Adrenal gland (tissue), 12 donors: ENCODE data around the gene PLIN5. TPM values are rescaled to one million over a fixed set of nuclear protein-coding genes. Genes with fewer than 3 reads are reported as not detected.

Experiments used
- DNase-seq, 7 donors: peaks; one replicate each; pipeline ENCODE4 v3.0.0-alpha.2; 2019 to 2020
- H3K27ac ChIP-seq, 5 donors: fragments of 200-600 bp; sonication (generic) in 4 of 5; 1 replicate in 3 of 5; 2 replicates in 2 of 5; pipeline versions ENCODE4 v1.5.1 to v1.8.0; 2016 to 2020; ENCODE audit warnings: mild to moderate bottlenecking in 1 of 5
- H3K27me3 ChIP-seq: fragments of 200-600 bp; 2 replicates; pipeline ENCODE4 v1.8.0; 2021
- H3K36me3 ChIP-seq, 2 donors: fragments of 200-600 bp; replicated peaks in 1 of 2; 1 replicate in 1 of 2; 2 replicates in 1 of 2; pipeline versions ENCODE4 v1.5.1 to v1.8.0; 2018 to 2022
- H3K4me1 ChIP-seq, 2 donors: fragments of 200-600 bp; replicated peaks in 1 of 2; 1 replicate in 1 of 2; 2 replicates in 1 of 2; pipeline versions ENCODE4 v1.5.1 to v1.8.0; 2018 to 2021
- H3K4me3 ChIP-seq, 4 donors: fragments of 200-600 bp; sonication (generic) in 3 of 4; one replicate each; pipeline ENCODE4 v1.5.1; 2016 to 2018
- H3K9me3 ChIP-seq, 3 donors: fragments of 200-600 bp; sonication (generic) in 1 of 3; replicated peaks in 1 of 3; 1 replicate in 2 of 3; 2 replicates in 1 of 3; pipeline versions ENCODE4 v1.5.1 to v1.8.0; 2016 to 2021
- POLR2A ChIP-seq, 2 donors: fragments of 450-650 bp; IDR thresholded peaks; one replicate each; pipeline ENCODE4 v1.6.1; 2017; ENCODE audit warnings: antibody characterized with exemption in 2 of 2, mild to moderate bottlenecking in 2 of 2, moderate library complexity in 1 of 2
- WGBS, 4 donors: extraction: QIAGEN DNeasy Blood & Tissue Kit in 2 of 4; methylation state at CpG; one replicate each; pipeline versions ENCODE4 v1.1.5 to v1.1.7; 2013 to 2017; 5-methylcytosine and 5-hydroxymethylcytosine counted together
- intact Hi-C, 2 donors: fragments of 100-400 bp; cut with DNase I; formaldehyde crosslinking; loops; one replicate each; pipeline versions ENCODE4 v1.14.1 to v1.15.0; 2022 to 2023
- polyA plus RNA-seq, 3 donors: library from polyadenylated mRNA; stranded (reverse); fragments of 200-250 nt in 2 of 3; fragments of 350-450 nt in 1 of 3; fragmentation: Illumina TruSeq in 1 of 3; extraction: RNeasy Lipid Tissue Mini Kit (QIAGEN cat#74804) in 1 of 3; gene quantifications; one replicate each; pipeline ENCODE4 v1.2.3, GENCODE V29; 2013 to 2014
- total RNA-seq, 9 donors: library from RNA; depleted of rRNA in 4 of 9; stranded (reverse); fragments of >200 nt in 4 of 9; fragments of 120-200 nt in 1 of 9; fragmentation: NEBNext Ultra II Directional in 1 of 9; extraction: Animal tissue kit (Norgen Biotek cat#: 25700) in 1 of 9; gene quantifications; one replicate each; pipeline versions ENCODE4 v1.1.0 to v1.2.4, GENCODE V29; 2013 to 2023
- TF ChIP-seq, protein P1 (sequence below), 6 experiments: fragments of 450-650 bp in 4 of 6; fragments of 200-600 bp in 2 of 6; sonication (generic) in 1 of 6; IDR thresholded peaks; 1 replicate in 5 of 6; 2 replicates in 1 of 6; pipeline versions ENCODE4 v1.5.1 to v1.8.0; 2016 to 2021; ENCODE audit warnings: antibody characterized with exemption in 6 of 6, mild to moderate bottlenecking in 2 of 6, moderate library complexity in 1 of 6
- donor health status: healthy with polysubstance abuse.
- donor health status: Bipolar disorder and iron deficiency.
- donor health status: DM: yes; HTN: yes; CAD: no.
- donor health status: DM: no; HTN: no; CAD: no.
- donor health status: DM: no; HTN: no; CAD: no.
- donor health status: DM: yes; HTN: yes; CAD: no.

The PLIN5 gene
- total and polyA plus RNA-seq, 12 donors, result 0.57 to 47.6 (median 7.2) TPM

DNA sequence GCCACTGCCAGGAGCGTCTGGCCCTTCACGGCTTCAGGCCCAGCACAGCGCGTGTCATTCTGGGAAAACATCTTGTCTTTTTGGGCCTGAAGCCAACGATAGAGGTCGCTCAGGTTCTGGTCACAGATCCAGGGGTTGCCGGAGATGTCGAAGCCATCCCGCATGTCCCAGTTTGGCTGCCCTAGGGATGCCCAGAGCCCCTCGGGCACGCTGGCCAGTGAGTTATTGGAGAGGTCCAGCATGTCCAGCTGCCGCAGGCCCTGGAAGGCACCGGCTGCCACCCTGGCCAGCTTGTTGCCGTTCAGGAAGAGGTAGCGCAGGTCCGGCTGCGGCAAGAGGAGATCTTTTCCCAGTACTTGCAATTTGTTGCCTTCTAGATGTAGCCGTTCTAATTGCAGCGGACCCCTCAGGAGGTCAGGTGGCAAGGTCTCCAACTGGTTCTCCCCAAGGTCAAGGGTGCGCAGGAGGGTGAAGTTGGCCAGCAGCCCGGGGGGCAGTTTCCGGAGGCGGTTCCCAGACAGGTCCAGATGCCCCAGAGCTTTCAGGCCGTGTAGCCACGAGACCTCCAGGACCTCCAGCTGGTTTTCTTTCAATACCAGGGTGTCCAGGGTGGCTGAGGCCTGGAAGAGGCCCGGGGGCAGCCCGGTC is 3.1 kb upstream of the PLIN5 start:
- no peaks in the 10 kb centered on the region for H3K36me3 ChIP-seq
- H3K4me3 ChIP-seq, result no peak overlapping the region
- peaks cover 0 to 4% (median 0%) of the 10 kb centered on the region in 3 donors for H3K9me3 ChIP-seq
- TF ChIP-seq POLR2A (IDR thresholded peaks at IDR 0.05), result no peak
- TF ChIP-seq, protein P1, sequence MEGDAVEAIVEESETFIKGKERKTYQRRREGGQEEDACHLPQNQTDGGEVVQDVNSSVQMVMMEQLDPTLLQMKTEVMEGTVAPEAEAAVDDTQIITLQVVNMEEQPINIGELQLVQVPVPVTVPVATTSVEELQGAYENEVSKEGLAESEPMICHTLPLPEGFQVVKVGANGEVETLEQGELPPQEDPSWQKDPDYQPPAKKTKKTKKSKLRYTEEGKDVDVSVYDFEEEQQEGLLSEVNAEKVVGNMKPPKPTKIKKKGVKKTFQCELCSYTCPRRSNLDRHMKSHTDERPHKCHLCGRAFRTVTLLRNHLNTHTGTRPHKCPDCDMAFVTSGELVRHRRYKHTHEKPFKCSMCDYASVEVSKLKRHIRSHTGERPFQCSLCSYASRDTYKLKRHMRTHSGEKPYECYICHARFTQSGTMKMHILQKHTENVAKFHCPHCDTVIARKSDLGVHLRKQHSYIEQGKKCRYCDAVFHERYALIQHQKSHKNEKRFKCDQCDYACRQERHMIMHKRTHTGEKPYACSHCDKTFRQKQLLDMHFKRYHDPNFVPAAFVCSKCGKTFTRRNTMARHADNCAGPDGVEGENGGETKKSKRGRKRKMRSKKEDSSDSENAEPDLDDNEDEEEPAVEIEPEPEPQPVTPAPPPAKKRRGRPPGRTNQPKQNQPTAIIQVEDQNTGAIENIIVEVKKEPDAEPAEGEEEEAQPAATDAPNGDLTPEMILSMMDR (IDR thresholded peaks at IDR 0.05), result no peak
- peak in 1 of 7 donors; percentile 20 for DNase-seq
- H3K27me3 ChIP-seq, result no peaks in the 10 kb centered on the region
- H3K4me1 ChIP-seq, result peaks cover 11 to 30% of the 10 kb centered on the region in 2 donors
- H3K27ac ChIP-seq, result no peak overlapping the region
- WGBS, 4 donors, result 61 to 100% (median 67%) methylated on average over 3 to 27 of the region's 27 CpGs
- intact Hi-C loops, result no loop called here

DNA sequence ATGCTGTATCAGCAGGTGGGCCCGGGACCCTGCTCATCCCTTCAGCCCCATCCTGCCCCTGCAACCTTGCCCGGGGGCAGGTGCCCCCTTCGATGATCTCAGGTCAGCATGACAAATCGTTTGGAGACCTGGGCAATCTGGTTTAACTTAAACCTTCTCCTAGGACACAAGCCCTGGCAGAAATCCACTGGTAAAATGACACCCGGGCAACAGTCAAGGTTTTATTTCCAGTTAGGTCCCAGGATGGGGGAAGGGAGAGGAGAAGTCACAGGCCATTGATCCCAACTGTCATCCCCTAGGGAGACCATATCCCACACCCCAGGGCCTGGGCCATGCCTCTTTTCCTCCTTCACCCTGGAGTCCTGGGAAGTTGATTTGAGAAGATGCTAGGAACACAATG is 1.8 kb upstream of the PLIN5 start:
- no peak overlapping the region for H3K4me3 ChIP-seq
- 14 to 40% (median 37%) methylated on average over 1 to 5 of the region's 5 CpGs for WGBS, 4 donors
- peaks cover 11 to 30% of the 10 kb centered on the region in 2 donors for H3K4me1 ChIP-seq
- H3K27me3 ChIP-seq, result no peaks in the 10 kb centered on the region
- intact Hi-C loops, result no loop called here
- peaks cover 0 to 4% (median 0%) of the 10 kb centered on the region in 3 donors for H3K9me3 ChIP-seq
- no peak for TF ChIP-seq POLR2A (IDR thresholded peaks at IDR 0.05)
- TF ChIP-seq, protein P1 (IDR thresholded peaks at IDR 0.05), result no peak
- DNase-seq, result peak in 3 of 7 donors; percentile 20 to 67 (median 49)
- H3K27ac ChIP-seq, result no peak overlapping the region
- no peaks in the 10 kb centered on the region for H3K36me3 ChIP-seq

DNA sequence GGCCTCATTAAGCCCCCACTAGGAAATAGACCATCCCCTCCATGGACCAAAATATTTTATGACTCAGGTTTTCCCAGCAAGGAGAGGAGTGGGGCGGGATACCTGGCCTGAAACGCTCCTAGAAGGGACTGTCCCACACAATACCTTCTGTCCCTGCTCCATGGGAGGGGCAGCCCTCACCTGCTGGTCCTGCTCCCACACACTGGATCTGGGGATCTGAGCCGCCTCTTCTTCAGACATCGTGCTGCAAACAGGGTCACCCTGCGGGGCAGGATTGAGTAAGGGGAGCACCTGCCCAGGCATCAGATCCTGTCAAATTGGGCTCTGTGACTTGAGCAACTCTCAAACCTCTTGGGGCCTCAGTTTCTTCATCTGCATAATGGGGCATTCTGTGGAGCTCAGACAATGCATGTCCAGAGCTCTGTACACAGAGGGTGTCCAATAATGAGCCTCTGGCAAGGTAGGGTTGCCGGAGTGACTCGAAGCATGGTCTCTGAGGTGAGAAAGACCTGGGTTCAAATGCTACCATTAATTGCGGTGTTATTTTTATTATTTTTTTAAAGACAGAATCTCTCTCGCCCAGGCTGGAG is 1.1 kb downstream of the PLIN5 start:
- H3K9me3 ChIP-seq, result no peaks in the 10 kb centered on the region
- no peaks in the 10 kb centered on the region for H3K27me3 ChIP-seq
- 75 to 93% (median 84%) methylated on average over 8 to 9 of the region's 9 CpGs for WGBS, 4 donors
- peaks cover 16% of the 10 kb centered on the region in 2 donors for H3K4me1 ChIP-seq
- TF ChIP-seq, protein P1 (IDR thresholded peaks at IDR 0.05), result no peak
- TF ChIP-seq POLR2A (IDR thresholded peaks at IDR 0.05), result no peak
- H3K27ac ChIP-seq, result no peak overlapping the region
- intact Hi-C loops, result no loop called here
- peak in 1 of 7 donors; percentile 9 for DNase-seq
- no peak overlapping the region for H3K4me3 ChIP-seq
- no peaks in the 10 kb centered on the region for H3K36me3 ChIP-seq

DNA sequence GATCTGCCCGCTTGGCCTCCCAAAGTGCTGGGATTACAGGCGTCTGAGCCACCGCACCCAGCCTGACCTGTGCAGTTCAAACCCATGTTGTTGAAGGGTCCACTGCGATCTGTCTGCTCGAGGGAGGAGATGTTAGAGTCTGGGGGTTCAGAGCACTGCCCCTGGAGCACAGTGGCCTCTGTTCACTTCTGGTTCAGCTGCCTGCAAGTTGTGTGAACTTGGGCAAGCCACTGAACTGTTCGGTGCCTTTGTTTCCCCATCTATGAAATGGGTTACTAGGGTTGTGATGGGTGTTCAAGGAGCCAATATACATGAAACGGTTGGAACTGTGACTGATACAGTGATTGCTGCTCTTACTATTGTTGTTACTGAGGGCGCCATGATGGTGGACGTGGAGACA is 1.7 kb downstream of the PLIN5 start:
- WGBS, 4 donors, result 79 to 84% (median 80%) methylated on average over 6 to 9 of the region's 9 CpGs
- TF ChIP-seq POLR2A (IDR thresholded peaks at IDR 0.05), result no peak
- TF ChIP-seq, protein P1 (IDR thresholded peaks at IDR 0.05), result no peak
- no peaks in the 10 kb centered on the region for H3K36me3 ChIP-seq
- peak in 1 of 7 donors; percentile 3 for DNase-seq
- H3K27ac ChIP-seq, result no peak overlapping the region
- intact Hi-C loops, result no loop called here
- H3K4me3 ChIP-seq, result no peak overlapping the region
- no peaks in the 10 kb centered on the region for H3K27me3 ChIP-seq
- H3K9me3 ChIP-seq, result no peaks in the 10 kb centered on the region
- H3K4me1 ChIP-seq, result peaks cover 16% of the 10 kb centered on the region in 2 donors
